HUES64 (cell line): ENCODE data around the gene C3orf52.

Experiments used
- H3K27ac ChIP-seq: 2 replicates; pipeline ENCODE4 v1.7.0; 2013; ENCODE audit warnings: low read depth, low read length, inconsistent platforms
- H3K27me3 ChIP-seq: 2 replicates; pipeline ENCODE4 v1.6.1; 2013; ENCODE audit warnings: mild to moderate bottlenecking, low read length; ENCODE audit not compliant: insufficient read depth
- H3K36me3 ChIP-seq: 2 replicates; pipeline ENCODE4 v1.6.1; 2013; ENCODE audit warnings: mild to moderate bottlenecking, low read length; ENCODE audit not compliant: insufficient read depth
- H3K4me1 ChIP-seq: 2 replicates; pipeline ENCODE4 v1.6.1; 2013; ENCODE audit warnings: mild to moderate bottlenecking, low read length, moderate library complexity; ENCODE audit not compliant: insufficient read depth
- H3K4me3 ChIP-seq: 2 replicates; pipeline ENCODE4 v1.5.1; 2013; ENCODE audit warnings: mild to moderate bottlenecking, low read length, moderate library complexity
- H3K9ac ChIP-seq: 2 replicates; pipeline ENCODE4 v1.6.1; 2013; ENCODE audit warnings: mild to moderate bottlenecking, low read depth, low read length
- H3K9me3 ChIP-seq: 2 replicates; pipeline ENCODE4 v1.6.1; 2013; ENCODE audit warnings: low read depth, low read length; ENCODE audit not compliant: insufficient read depth
- whole genome bisulfite sequencing: fragments of 150-250, 120-280 bp; methylation state at CpG from one replicate; pipeline ENCODE4 v1.1.7; 2013; ENCODE audit warnings: missing lambda C conversion rate; 5-methylcytosine and 5-hydroxymethylcytosine counted together

The C3orf52 gene

DNA sequence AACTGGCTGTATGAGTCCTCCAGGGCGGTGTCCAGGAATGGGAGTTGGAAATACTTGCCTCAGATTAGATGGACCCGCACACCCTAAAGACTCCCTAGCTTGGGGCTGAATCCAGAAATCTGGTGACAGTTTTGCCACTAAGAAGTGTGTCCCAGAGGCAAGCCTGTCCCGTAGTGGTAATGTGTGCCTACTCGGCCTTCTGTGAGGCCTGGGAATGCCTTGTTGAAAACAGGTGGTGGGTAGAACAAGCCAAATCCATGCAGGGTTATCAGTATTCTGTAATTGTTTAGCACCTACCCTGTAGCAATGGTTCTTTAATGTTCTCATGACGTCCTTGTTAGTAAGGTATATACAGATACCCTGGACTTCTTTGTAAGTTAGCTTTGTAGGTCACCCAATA is 1.6 kb downstream of the C3orf52 start:
- Histone ChIP-seq H3K27ac (no peak overlapping the region), H3K4me1 (peaks cover 27% of the 10 kb centered on the region), H3K4me3 (peak overlapping the region; percentile 80), H3K36me3 (no peaks in the 10 kb centered on the region), H3K27me3 (peaks cover 20% of the 10 kb centered on the region), H3K9ac (no peak overlapping the region), H3K9me3 (no peaks in the 10 kb centered on the region)
- WGBS = 84% methylated on average over 5 of the region's 5 CpGs

DNA sequence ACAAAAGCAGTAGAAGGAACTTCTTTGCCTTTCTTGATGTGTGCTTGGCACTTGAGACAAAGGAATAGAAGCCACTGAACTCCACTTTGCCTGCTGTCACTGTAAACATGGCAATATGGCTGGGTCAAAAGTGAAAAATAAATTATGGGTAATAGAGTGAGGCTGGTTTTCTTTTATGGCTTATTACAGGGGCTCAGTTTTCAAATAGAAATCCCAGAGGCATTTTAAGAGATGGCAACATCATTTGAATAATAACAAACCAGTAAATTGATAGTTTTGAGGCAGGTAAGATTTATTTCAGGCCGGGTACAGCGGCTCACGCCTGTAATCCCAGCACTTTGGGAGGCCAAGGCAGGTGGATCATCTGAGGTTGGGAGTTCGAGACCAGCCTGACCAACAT is 2.8 kb downstream of the C3orf52 start:
- Histone ChIP-seq H3K4me3 (no peak overlapping the region), H3K4me1 (peaks cover 35% of the 10 kb centered on the region), H3K9me3 (no peaks in the 10 kb centered on the region), H3K27me3 (peaks cover 19% of the 10 kb centered on the region), H3K9ac (no peak overlapping the region), H3K36me3 (no peaks in the 10 kb centered on the region), H3K27ac (no peak overlapping the region)
- WGBS = 68% methylated on average over 4 of the region's 4 CpGs

DNA sequence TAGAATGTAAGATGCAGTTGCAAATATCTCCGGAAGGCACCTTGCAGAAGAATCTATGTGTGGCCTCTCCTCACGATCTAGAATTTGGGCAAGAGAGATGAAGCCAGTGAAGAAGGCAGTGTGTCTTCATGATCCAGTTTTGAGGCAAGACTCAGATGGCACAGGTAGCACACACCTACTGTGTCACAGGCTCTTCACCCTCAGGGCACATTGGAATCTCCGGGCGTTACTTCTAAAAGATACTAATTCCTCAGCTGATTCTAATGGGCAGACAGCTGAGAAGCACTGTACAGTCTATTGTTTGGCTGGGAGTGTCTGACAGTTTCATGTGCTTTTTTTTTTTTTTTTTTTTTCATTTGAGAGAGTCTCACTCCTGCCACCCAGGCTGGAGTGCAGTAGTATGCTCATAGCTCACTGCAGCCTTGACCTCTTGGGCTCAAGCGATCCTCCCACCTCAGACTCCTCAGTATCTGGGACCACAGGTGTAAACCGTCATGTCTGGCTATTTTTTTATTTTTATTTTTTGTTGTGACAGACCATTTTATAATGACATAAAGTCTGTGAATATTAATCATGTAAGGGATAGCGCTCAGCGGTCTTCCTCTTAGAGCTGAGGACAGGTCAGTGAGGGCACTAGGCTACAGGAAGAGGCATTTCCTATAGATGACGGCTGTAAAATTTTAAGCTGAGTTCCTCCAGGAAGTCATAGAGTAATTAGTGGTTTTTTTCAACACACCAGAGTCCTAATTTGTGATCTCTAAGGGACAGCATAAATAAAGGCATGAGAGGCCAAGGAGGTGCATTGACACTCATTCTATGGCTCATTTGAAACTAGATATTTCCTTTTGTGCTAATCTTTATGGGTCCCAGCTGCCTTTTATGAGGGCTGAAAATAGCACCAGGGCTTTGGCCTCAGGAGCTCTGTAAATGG is 4.0 kb downstream of the C3orf52 start:
- Histone ChIP-seq H3K27ac (no peak overlapping the region), H3K4me3 (no peak overlapping the region), H3K27me3 (peaks cover 6% of the 10 kb centered on the region), H3K9ac (no peak overlapping the region), H3K9me3 (no peaks in the 10 kb centered on the region), H3K36me3 (peaks cover 4% of the 10 kb centered on the region; the same call in 1 of the 2 replicates), H3K4me1 (peaks cover 34% of the 10 kb centered on the region)
- 93% methylated on average over 8 of the region's 9 CpGs for WGBS

DNA sequence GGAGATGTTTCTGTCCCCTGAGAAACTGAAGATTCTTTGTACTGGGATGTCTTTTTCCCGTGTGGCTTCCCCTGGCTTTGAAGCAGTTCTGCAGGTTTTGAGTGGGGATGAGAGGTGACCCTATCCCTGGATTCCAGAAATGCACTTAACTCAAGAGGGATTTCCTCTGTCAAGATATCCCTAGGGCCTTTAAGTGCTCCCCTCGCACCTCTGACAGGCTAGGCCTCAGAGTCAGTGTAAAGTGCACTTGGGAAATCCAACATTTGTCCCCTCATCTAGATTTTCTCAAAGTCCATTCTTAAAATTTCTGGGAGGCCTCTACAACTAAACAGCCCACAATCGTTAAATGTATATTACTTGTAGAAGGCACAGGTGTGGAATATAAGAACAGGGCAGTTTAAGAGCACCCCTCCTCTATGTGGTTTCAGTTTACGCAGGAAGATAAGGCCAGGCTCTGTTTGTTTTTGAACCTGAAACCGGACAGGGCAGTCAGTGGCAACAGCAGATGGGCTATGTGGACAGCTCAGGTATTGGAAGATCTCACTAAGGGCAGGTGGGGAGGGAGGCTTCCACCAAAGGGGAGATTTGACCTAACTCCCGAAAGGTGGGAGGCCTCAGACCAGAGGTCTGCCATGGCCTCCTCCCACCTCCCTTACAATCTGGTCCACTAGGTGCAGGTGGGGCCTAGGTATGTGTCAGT is 4.8 kb downstream of the C3orf52 start:
- Histone ChIP-seq H3K9me3 (no peaks in the 10 kb centered on the region), H3K27me3 (no peaks in the 10 kb centered on the region), H3K36me3 (peaks cover 5% of the 10 kb centered on the region; the same call in 1 of the 2 replicates), H3K9ac (no peak overlapping the region), H3K4me1 (peaks cover 31% of the 10 kb centered on the region), H3K27ac (no peak overlapping the region), H3K4me3 (no peak overlapping the region)
- 93% methylated on average over 6 of the region's 6 CpGs for WGBS

DNA sequence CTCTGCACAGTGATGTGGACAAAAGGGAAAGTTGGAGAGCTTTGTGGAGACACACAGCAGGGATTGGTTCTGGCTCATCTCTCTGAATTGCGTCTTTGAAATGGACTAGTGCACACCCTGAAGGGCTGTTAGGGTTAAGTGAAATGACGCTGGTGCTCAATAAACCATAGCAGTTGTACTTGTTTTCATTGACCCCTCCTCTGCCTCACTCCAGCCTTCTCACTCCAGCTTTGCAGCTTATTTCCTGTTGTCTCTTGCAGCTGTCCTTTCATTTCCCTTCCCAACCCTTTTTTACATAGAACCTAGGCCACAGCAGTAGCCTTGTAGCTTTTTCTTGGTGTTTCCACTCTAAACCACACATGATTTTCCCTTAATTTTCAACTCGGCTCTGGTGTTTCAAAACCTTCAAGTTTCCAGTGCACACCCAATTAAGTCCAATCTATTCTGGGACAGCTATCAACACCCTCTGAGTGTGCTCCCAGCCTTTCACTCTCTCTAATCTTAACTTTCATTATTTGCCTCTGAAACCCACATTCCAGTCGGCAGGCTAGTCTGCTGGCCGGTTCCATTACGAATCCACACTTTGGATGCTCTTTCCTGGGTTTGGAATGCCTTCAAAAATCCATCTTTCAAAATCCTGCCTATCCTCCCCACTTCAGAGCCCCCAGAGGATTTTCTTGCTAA is 6.4 kb downstream of the C3orf52 start:
- H3K4me1 ChIP-seq = peaks cover 26% of the 10 kb centered on the region

DNA sequence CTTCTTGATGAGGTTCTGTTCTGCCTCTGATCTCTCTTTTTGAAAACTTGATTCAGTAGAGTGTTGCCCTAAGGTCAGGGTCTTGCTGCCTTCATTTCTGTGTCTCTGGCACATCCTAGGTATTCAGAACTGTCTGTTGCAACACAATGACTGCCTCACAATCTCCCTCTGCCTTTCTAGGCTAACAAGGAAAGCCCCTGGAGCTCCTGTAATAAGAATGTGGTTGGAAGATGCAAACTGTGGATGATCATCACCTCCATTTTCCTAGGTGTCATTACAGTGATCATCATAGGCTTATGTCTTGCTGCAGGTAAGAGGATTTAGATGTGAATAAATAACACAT is 7.0 kb downstream of the C3orf52 start:
- H3K9me3 ChIP-seq = no peaks in the 10 kb centered on the region
- H3K27me3 ChIP-seq = no peaks in the 10 kb centered on the region
- peaks cover 5% of the 10 kb centered on the region; the same call in 1 of the 2 replicates for H3K36me3 ChIP-seq
- H3K4me1 ChIP-seq = peaks cover 22% of the 10 kb centered on the region
- H3K4me3 ChIP-seq = no peak overlapping the region
- peak overlapping the region; percentile 55; the same call in 1 of the 2 replicates for H3K27ac ChIP-seq
- H3K9ac ChIP-seq = no peak overlapping the region

More for the DNA sequence above, 6.4 kb downstream of the C3orf52 start:
- H3K36me3 ChIP-seq = peaks cover 5% of the 10 kb centered on the region; the same call in 1 of the 2 replicates
- H3K4me3 ChIP-seq = no peak overlapping the region
- H3K27me3 ChIP-seq = no peaks in the 10 kb centered on the region
- H3K9me3 ChIP-seq = no peaks in the 10 kb centered on the region
- H3K9ac ChIP-seq = no peak overlapping the region
- 70% methylated on average over 6 of the region's 6 CpGs for whole genome bisulfite sequencing
- H3K27ac ChIP-seq = peak overlapping the region; percentile 20; the same call in 1 of the 2 replicates

DNA sequence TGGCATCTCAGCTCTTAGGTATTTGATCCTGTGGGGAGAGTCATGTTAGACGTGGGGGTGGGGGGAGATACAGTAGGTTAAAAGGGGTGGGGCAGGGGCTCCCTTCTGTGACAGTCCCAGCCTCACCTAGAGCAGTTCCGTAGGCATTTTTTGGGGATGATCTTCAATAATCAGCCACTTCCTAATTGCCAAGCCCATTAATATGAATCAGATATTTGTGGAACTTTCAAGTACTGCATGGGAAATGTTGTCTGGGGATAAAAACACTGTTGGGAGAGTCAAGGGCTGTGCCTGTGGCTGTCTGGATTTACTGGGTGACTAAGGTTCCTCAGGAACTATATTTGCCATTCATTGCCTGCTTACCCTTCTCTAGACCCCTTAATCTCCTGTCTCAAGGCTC is 9.5 kb downstream of the C3orf52 start:
- H3K9me3 ChIP-seq = no peaks in the 10 kb centered on the region
- WGBS = 69% methylated on average over 2 of the region's 2 CpGs
- no peak overlapping the region for H3K9ac ChIP-seq
- H3K4me1 ChIP-seq = peaks cover 22% of the 10 kb centered on the region
- H3K27me3 ChIP-seq = no peaks in the 10 kb centered on the region
- H3K27ac ChIP-seq = no peak overlapping the region
- H3K36me3 ChIP-seq = peaks cover 5% of the 10 kb centered on the region; the same call in 1 of the 2 replicates
- H3K4me3 ChIP-seq = no peak overlapping the region

DNA sequence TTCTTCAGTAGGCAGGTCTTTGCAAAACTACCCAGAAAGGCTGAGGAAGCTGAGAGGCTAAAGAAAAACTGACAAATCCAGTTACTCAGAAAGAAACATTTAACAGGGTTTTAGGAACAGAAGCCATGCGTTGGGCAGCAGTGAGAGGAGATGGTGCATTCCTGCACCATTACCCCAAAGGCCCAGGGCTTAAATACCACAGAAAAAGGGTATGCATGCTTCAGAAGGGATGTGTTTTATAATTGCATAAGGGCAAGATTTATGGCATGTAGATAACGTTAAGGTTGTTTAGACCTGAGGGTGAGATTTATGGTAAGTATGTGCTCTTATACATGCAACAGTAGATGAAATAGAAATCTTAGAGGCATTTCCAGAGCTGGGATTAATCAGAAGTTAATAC is 10.0 kb downstream of the C3orf52 start:
- no peak overlapping the region for H3K27ac ChIP-seq
- H3K27me3 ChIP-seq = no peaks in the 10 kb centered on the region
- peaks cover 22% of the 10 kb centered on the region for H3K4me1 ChIP-seq

DNA sequence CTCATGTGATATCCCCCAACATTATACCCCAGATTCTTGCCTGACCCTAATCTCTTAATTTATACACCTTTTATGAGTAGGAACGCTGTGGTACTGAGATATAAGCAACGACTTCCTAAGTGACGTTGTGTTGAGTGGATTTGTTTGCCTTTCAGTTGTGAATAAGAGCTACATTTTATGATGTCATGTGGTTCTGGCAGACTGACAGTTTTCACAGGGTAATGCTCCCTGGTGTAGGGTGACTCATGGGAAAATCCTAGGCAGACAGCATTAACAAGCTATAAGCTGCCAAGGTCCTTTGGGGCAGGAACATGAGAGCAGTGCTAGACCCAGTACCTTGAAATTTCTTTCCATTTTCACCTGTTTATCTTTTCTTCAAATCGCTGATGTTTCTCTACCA is 11.2 kb downstream of the C3orf52 start:
- peaks cover 25% of the 10 kb centered on the region for H3K4me1 ChIP-seq
- no peak overlapping the region for H3K9ac ChIP-seq
- H3K27me3 ChIP-seq = no peaks in the 10 kb centered on the region
- no peaks in the 10 kb centered on the region for H3K9me3 ChIP-seq
- no peak overlapping the region for H3K27ac ChIP-seq
- WGBS = 85% methylated on average over 4 of the region's 4 CpGs
- peaks cover 5% of the 10 kb centered on the region; the same call in 1 of the 2 replicates for H3K36me3 ChIP-seq
- H3K4me3 ChIP-seq = no peak overlapping the region

More for the DNA sequence above, 10.0 kb downstream of the C3orf52 start:
- no peak overlapping the region for H3K9ac ChIP-seq
- H3K4me3 ChIP-seq = no peak overlapping the region
- 87% methylated on average over 2 of the region's 2 CpGs for WGBS
- H3K36me3 ChIP-seq = peaks cover 5% of the 10 kb centered on the region; the same call in 1 of the 2 replicates
- no peaks in the 10 kb centered on the region for H3K9me3 ChIP-seq

DNA sequence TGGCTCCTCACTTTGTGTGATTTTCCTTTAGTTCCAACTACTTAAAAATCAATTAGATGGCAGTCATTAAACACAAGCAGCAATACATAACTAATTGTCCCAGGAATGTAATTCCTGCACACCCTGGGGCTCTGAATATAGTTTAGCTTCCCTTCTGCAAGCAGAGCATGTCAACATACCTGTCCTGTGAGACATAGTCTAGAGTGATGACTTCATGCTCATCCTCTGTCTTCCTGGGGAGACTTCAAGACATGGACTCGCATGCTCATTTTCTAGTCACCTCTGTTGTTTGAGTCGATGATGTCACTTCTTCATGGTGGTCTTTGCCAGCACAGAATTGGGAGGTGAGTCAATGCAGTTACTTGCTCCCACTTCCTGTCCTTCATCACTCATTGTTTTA is 15.7 kb downstream of the C3orf52 start:
- no peak overlapping the region for H3K9ac ChIP-seq
- WGBS = 87% methylated on average over 2 of the region's 2 CpGs
- no peak overlapping the region for H3K27ac ChIP-seq
- H3K4me3 ChIP-seq = no peak overlapping the region
- peaks cover 17% of the 10 kb centered on the region for H3K36me3 ChIP-seq
- no peaks in the 10 kb centered on the region for H3K9me3 ChIP-seq
- H3K4me1 ChIP-seq = peaks cover 8% of the 10 kb centered on the region; the same call in 1 of the 2 replicates
- no peaks in the 10 kb centered on the region for H3K27me3 ChIP-seq

DNA sequence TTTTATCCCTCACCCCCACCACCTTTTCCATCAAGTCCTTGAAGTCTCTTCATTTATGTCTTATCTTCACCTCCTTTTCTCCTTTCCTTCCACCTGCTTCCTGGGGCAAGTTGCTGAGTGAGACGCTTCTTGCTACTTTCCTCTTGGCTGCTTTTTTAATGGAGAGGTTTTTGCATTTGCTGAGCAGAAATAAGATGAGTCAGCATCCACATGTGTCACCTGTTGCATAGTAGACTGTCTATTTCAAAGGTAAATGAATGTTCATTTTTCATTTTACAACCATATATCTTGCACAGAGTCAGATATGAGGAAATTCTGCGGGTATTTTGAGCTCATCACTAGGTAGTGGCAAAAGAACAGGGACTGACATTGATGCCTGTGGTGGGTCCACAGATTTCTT is 18.6 kb downstream of the C3orf52 start:
- no peaks in the 10 kb centered on the region for H3K9me3 ChIP-seq
- no peak overlapping the region for H3K27ac ChIP-seq
- H3K4me1 ChIP-seq = peaks cover 8% of the 10 kb centered on the region; the same call in 1 of the 2 replicates
- 99% methylated on average over 2 of the region's 2 CpGs for WGBS
- peaks cover 24% of the 10 kb centered on the region for H3K36me3 ChIP-seq
- H3K4me3 ChIP-seq = no peak overlapping the region
- no peak overlapping the region for H3K9ac ChIP-seq
- no peaks in the 10 kb centered on the region for H3K27me3 ChIP-seq
